Measurements from ENCODE around the gene AFF3. TPM values are rescaled to one million over a fixed set of nuclear protein-coding genes. Genes with fewer than 3 reads are reported as not detected.

AFF3 gene
- total and polyA plus RNA-seq, 2 of the 4 experiments (the other 2 are of a cell fraction) = 12.9 to 14.3 TPM

GRCh38 chr2:99748344-99748743 lies 394.0 kb downstream of the AFF3 start:
- Histone ChIP-seq H4K5ac (ENCODE audit: low read depth, low read length) (no peak overlapping the region), H3K14ac (replicated peaks; ENCODE audit: low read depth, low read length) (no peak overlapping the region), H2BK20ac (ENCODE audit: low read depth, low read length) (no peak overlapping the region), H3K4me1 (ENCODE audit: control insufficient read depth, insufficient read depth, low read length) (peaks cover under 1% of the 10 kb centered on the region; the same call in 1 of the 2 replicates), H2BK5ac (ENCODE audit: low read depth, low read length, poor library complexity, severe bottlenecking) (no peak overlapping the region), H3K27me3 (ENCODE audit: control insufficient read depth, insufficient read depth, low read length) (no peaks in the 10 kb centered on the region), H2AFZ (replicated peaks; ENCODE audit: low read length, poor library complexity) (no peak overlapping the region), H3K56ac (ENCODE audit: extremely low read depth, insufficient read depth, low read length) (no peak overlapping the region), H2BK120ac (ENCODE audit: low read depth, low read length) (no peak overlapping the region), H3K18ac (ENCODE audit: low read depth, low read length) (no peak overlapping the region), H3K4ac (ENCODE audit: low read depth, low read length) (no peak overlapping the region), H2AK9ac (replicated peaks; ENCODE audit: low read depth, low read length, poor library complexity) (no peak overlapping the region), H3K4me2 (ENCODE audit: low read depth, low read length) (no peak overlapping the region), H4K20me1 (ENCODE audit: insufficient read depth, low read length) (no peaks in the 10 kb centered on the region), H3K27ac (ENCODE audit: insufficient read depth, low read length) (no peak overlapping the region), H3K36me3 (ENCODE audit: control insufficient read depth, insufficient read depth, low read length) (peaks cover 2% of the 10 kb centered on the region), H3K23ac (ENCODE audit: low read depth, low read length) (no peak overlapping the region), H3K9ac (ENCODE audit: low read depth, low read length) (no peak overlapping the region), H3K9me1 (ENCODE audit: insufficient read depth, low read length) (no peaks in the 10 kb centered on the region), H3K9me3 (ENCODE audit: control insufficient read depth, insufficient read depth, low read length) (no peaks in the 10 kb centered on the region), H2AK5ac (ENCODE audit: low read depth, low read length) (peak overlapping the region; percentile 44; the same call in 1 of the 2 replicates), H3K4me3 (ENCODE audit: insufficient read depth, low read depth, low read length) (no peak overlapping the region), H2BK15ac (ENCODE audit: low read depth, low read length) (no peak overlapping the region), H4K91ac (ENCODE audit: insufficient read depth, low read depth, low read length) (no peak overlapping the region), H4K8ac (ENCODE audit: low read depth in 2 of 2, low read length in 2 of 2) (no peak overlapping the region), H3K79me1 (ENCODE audit: low read depth in 1 of 2, low read length in 2 of 2) (peaks cover 0 to 2% of the 10 kb centered on the region in 2 experiments; a peak in 1 of 4 replicates)
- in situ Hi-C loops (cut with MboI; ENCODE audit: low sequenced_read_pairs) (no loop called here), dilution Hi-C loops (cut with HindIII; ENCODE audit: low sequenced_read_pairs, unreplicated experiment) (no loop called here), intact Hi-C loops (cut with micrococcal nuclease) (no loop called here)
- BruUV-seq (replicated peaks) = no TSS peak
- ChIA-PET POLR2A (ENCODE audit: unreplicated experiment) (no interaction called here), CTCF (interaction anchor here (0.9 to 1.2 kb wide), 2 partner anchors 9 to 23 kb away, joined by 3 read pairs; no protein-coding TSS in a partner anchor)
- no peak for ATAC-seq (ENCODE audit: low read depth)
- DNase-seq = no peak
- TF ChIP-seq FOS (IDR thresholded peaks at IDR 0.05; ENCODE audit: low read depth, low read length) = no peak
- TF ChIP-seq RFX5 (IDR thresholded peaks at IDR 0.05; ENCODE audit: low read depth, low read length) = no peak
- TF ChIP-seq MAZ (IDR thresholded peaks at IDR 0.05; ENCODE audit: borderline replicate concordance, low read depth, low read length) = no peak
- no peak for TF ChIP-seq NFE2L2 (IDR thresholded peaks at IDR 0.05; ENCODE audit: low read depth, low read length)
- no peak for TF ChIP-seq USF2 (IDR thresholded peaks at IDR 0.05; ENCODE audit: low read depth, low read length)
- TF ChIP-seq MXI1 (IDR thresholded peaks at IDR 0.05; ENCODE audit: borderline replicate concordance, low read depth, low read length) = no peak
- no peak for TF ChIP-seq CTCF (conservative IDR thresholded peaks at IDR 0.05; ENCODE audit: low read depth, low read length)
- TF ChIP-seq MAFK (IDR thresholded peaks at IDR 0.05; ENCODE audit: low read depth, low read length) = no peak
- TF ChIP-seq POLR2A (IDR thresholded peaks at IDR 0.05; ENCODE audit: low read depth, low read length) = no peak
- no peak for TF ChIP-seq CHD1 (IDR thresholded peaks at IDR 0.05; ENCODE audit: low read depth, low read length)
- no peak for TF ChIP-seq BHLHE40 (IDR thresholded peaks at IDR 0.05; ENCODE audit: low read depth, low read length)
- TF ChIP-seq ELK1 (IDR thresholded peaks at IDR 0.05; ENCODE audit: borderline replicate concordance, low read depth, low read length) = no peak
- no peak for TF ChIP-seq SMC3 (IDR thresholded peaks at IDR 0.05; ENCODE audit: low read depth, low read length)
- TF ChIP-seq CEBPB (IDR thresholded peaks at IDR 0.05; ENCODE audit: low read depth, low read length) = no peak
- no peak for TF ChIP-seq RCOR1 (IDR thresholded peaks at IDR 0.05; ENCODE audit: insufficient replicate concordance, low read length)
- no peak for TF ChIP-seq RAD21 (IDR thresholded peaks at IDR 0.05; ENCODE audit: low read length)
- no CpG with 5 or more reads among the region's 2 CpGs for WGBS, 2 experiments (ENCODE audit: extremely low coverage in 2 of 2, insufficient read length in 1 of 2)

All from IMR-90 (cell line).